ENCODE data around the gene LCN1. TPM values are rescaled to one million over a fixed set of nuclear protein-coding genes. Genes with fewer than 3 reads are reported as not detected.
A peak's percentile ranks its signal among the peaks of the same experiment; 100 is the strongest.

LCN1 gene
- total and polyA plus RNA-seq, 2 of the 8 experiments (the other 6 are each of a cell fraction or from before 2014, with no cell fraction given) = not detected

- H3K27me3 ChIP-seq (replicated peaks in 1 of 4; ENCODE audit: control insufficient read depth in 3 of 4, extremely low read depth in 1 of 4, insufficient read depth in 3 of 4, low read length in 3 of 4) = no peaks in the 10 kb centered on the region; a peak in 1 of 7 replicates
- no peak overlapping the region for H2BK120ac ChIP-seq (replicated peaks; ENCODE audit: low read depth, low read length)
- H4K5ac ChIP-seq (ENCODE audit: insufficient read length, low read depth, low read length) = no peak overlapping the region
- H4K91ac ChIP-seq (replicated peaks; ENCODE audit: insufficient read length, low read length) = no peak overlapping the region
- no peak overlapping the region for H2BK20ac ChIP-seq (ENCODE audit: low read length)
- peak overlapping the region; percentile 66; the same call in 1 of the 2 replicates for H4K8ac ChIP-seq (ENCODE audit: extremely low read depth, insufficient read depth, low read length)
- no peak overlapping the region for H3K4me3 ChIP-seq (ENCODE audit: extremely low read depth in 1 of 4, insufficient read depth in 2 of 4, low read depth in 3 of 4, low read length in 4 of 4)
- H3K18ac ChIP-seq (ENCODE audit: extremely low read depth, low read length) = no peak overlapping the region
- no peak overlapping the region for H3K14ac ChIP-seq (ENCODE audit: insufficient read length)
- H3K36me3 ChIP-seq (ENCODE audit: control insufficient read depth in 2 of 4, insufficient read depth in 4 of 4, low read length in 3 of 4) = no peaks in the 10 kb centered on the region
- H3K79me2 ChIP-seq (ENCODE audit: control insufficient read depth in 1 of 2, insufficient read depth in 2 of 2, low read length in 2 of 2) = no peaks in the 10 kb centered on the region
- no peaks in the 10 kb centered on the region; the same call in 1 of the 2 replicates for H3K23me2 ChIP-seq (ENCODE audit: low read depth, low read length)
- no peaks in the 10 kb centered on the region for H3K79me1 ChIP-seq (ENCODE audit: low read depth, low read length)
- ChIA-PET CTCF (ENCODE audit: partially characterized antibody) (interaction anchor here (1.5 to 2.1 kb wide), 4 partner anchors 14 to 246 kb away, joined by 4 to 10 read pairs (median 6); no protein-coding TSS in a partner anchor), POLR2A (ENCODE audit: partially characterized antibody) (interaction anchor here (1.0 to 1.9 kb wide), 2 partner anchors 34 to 45 kb away, joined by 3 to 5 read pairs; no protein-coding TSS in a partner anchor)
- no peak overlapping the region for H3K9ac ChIP-seq (replicated peaks in 1 of 4; ENCODE audit: extremely low read depth in 1 of 4, low read depth in 3 of 4, low read length in 3 of 4)
- no peaks in the 10 kb centered on the region for H4K20me1 ChIP-seq (replicated peaks in 1 of 2; ENCODE audit: control insufficient read depth in 1 of 2, insufficient read depth in 2 of 2, low read length in 2 of 2)
- H3K23ac ChIP-seq (ENCODE audit: insufficient read length) = no peak overlapping the region
- H2BK15ac ChIP-seq (ENCODE audit: low read length) = no peak overlapping the region
- H3K9me3 ChIP-seq (ENCODE audit: insufficient read depth in 2 of 2, low read depth in 1 of 2, low read length in 1 of 2) = no peaks in the 10 kb centered on the region
- WGBS, 2 experiments (ENCODE audit: extremely low coverage in 1 of 2, insufficient coverage in 1 of 2, insufficient read length in 1 of 2, insufficient replicate concordance in 2 of 2, low coverage in 1 of 2, low lambda C conversion rate in 2 of 2, missing lambda C conversion rate in 1 of 2) = 86% methylated on average over 9 of the region's 13 CpGs; no CpG with 5 or more reads in 1 of the 2 experiments
- no peak overlapping the region for H2BK5ac ChIP-seq (ENCODE audit: low read depth, low read length)
- FAIRE-seq (no peak), DNase-seq (ENCODE audit: low read depth in 1 of 2, low spot score in 2 of 2) (no peak)
- H3K56ac ChIP-seq (replicated peaks; ENCODE audit: insufficient read length, low read depth, low read length) = no peak overlapping the region
- no peak overlapping the region for H3K4ac ChIP-seq (replicated peaks; ENCODE audit: insufficient read length, low read depth, low read length)
- no peak for TF ChIP-seq ZNF274 (IDR thresholded peaks at IDR 0.05; ENCODE audit: borderline replicate concordance, extremely low read depth, low read length)
- no peak for TF ChIP-seq KDM1A (IDR thresholded peaks at IDR 0.05; ENCODE audit: borderline replicate concordance, low read length)
- TF ChIP-seq TAF7 (optimal IDR thresholded peaks at IDR 0.05; ENCODE audit: borderline replicate concordance, low read depth, low read length) = no peak
- TF ChIP-seq KDM5A (IDR thresholded peaks at IDR 0.05; ENCODE audit: low read length) = no peak
- TF ChIP-seq BRCA1 (IDR thresholded peaks at IDR 0.05; ENCODE audit: low read depth, low read length) = no peak
- no peak overlapping the region for H2BK12ac ChIP-seq (ENCODE audit: low read depth, low read length)
- no peak overlapping the region for H3K27ac ChIP-seq (ENCODE audit: low read depth, low read length)
- no peak overlapping the region for H2AK5ac ChIP-seq (ENCODE audit: low read depth, low read length)
- H3K4me1 ChIP-seq (replicated peaks in 1 of 4; ENCODE audit: control insufficient read depth in 3 of 4, insufficient read depth in 4 of 4, low read length in 3 of 4) = peaks cover 0 to 3% (median 0%) of the 10 kb centered on the region in 4 experiments; a peak in 2 of 7 replicates
- no peak overlapping the region for H3K4me2 ChIP-seq (ENCODE audit: insufficient read depth in 1 of 2, low read depth in 2 of 2, low read length in 2 of 2)
- H2AFZ ChIP-seq (ENCODE audit: low read length) = no peak overlapping the region
Measured at GRCh38 chr9:135551456-135551855, 30.2 kb downstream of the LCN1 start.

Data from H1 (cell line).